IMR-90 (cell line): ENCODE data around the gene GALNT13. TPM values are rescaled to one million over a fixed set of nuclear protein-coding genes. Genes with fewer than 3 reads are reported as not detected.

ENCODE experiments used
- ATAC-seq: fragments of 200-7000 bp; cut with Tn5 transposase; 2 replicates; pipeline ENCODE4 v1.9.1; 2020; ENCODE audit warnings: low read depth, mild to moderate bottlenecking, moderate library complexity
- BruUV-seq: library from RNA; stranded (reverse); fragments of 400-500 nt; replicated peaks from 2 replicates; lab custom pipeline; 2021; lab: Mats Ljungman, UMichigan
- CTCF ChIA-PET: fragments of 300-600 bp; formaldehyde crosslinking; extraction: SDS; loops from one replicate; lab custom pipeline; 2021; ENCODE audit warnings: antibody characterized with exemption; lab: Yijun Ruan, JAX
- POLR2A ChIA-PET: fragments of 300-600 bp; sonication (Branson Sonifier 250); formaldehyde crosslinking; loops from one replicate; lab custom pipeline; 2022; ENCODE audit warnings: antibody characterized with exemption; ENCODE audit not compliant: unreplicated experiment; lab: Charles Lee
- DNase-seq: peaks from one replicate; pipeline ENCODE4 v3.0.0; 2013
- H2AFZ ChIP-seq: replicated peaks from 2 replicates; pipeline ENCODE3; 2013; ENCODE audit warnings: low read length, mild to moderate bottlenecking; ENCODE audit not compliant: poor library complexity
- H2AK5ac ChIP-seq: 2 replicates; pipeline ENCODE4 v1.6.1; 2013; ENCODE audit warnings: low read depth, low read length, inconsistent platforms
- H2AK9ac ChIP-seq: replicated peaks from 2 replicates; pipeline ENCODE3; 2013; ENCODE audit warnings: mild to moderate bottlenecking, low read depth, low read length, moderate library complexity; ENCODE audit not compliant: poor library complexity
- H2BK120ac ChIP-seq: 2 replicates; pipeline ENCODE4 v1.6.1; 2013; ENCODE audit warnings: low read depth, low read length, inconsistent platforms
- H2BK15ac ChIP-seq: 3 replicates; pipeline ENCODE4 v1.6.1; 2013; ENCODE audit warnings: low read depth, low read length, inconsistent platforms
- H2BK20ac ChIP-seq: 2 replicates; pipeline ENCODE4 v1.6.1; 2013; ENCODE audit warnings: low read depth, mild to moderate bottlenecking, inconsistent platforms, low read length, moderate library complexity
- H2BK5ac ChIP-seq: 2 replicates; pipeline ENCODE4 v1.6.1; 2013; ENCODE audit warnings: mild to moderate bottlenecking, low read depth, low read length, inconsistent platforms; ENCODE audit not compliant: poor library complexity, severe bottlenecking
- H3K14ac ChIP-seq: replicated peaks from 2 replicates; pipeline ENCODE4 v1.6.1; 2013; ENCODE audit warnings: low read depth, low read length, inconsistent platforms
- H3K18ac ChIP-seq: 2 replicates; pipeline ENCODE4 v1.6.1; 2013; ENCODE audit warnings: low read depth, low read length, control low read depth
- H3K23ac ChIP-seq: 2 replicates; pipeline ENCODE4 v1.6.1; 2013; ENCODE audit warnings: low read depth, low read length, inconsistent platforms
- H3K27ac ChIP-seq: 2 replicates; pipeline ENCODE4 v1.5.1; 2013; ENCODE audit warnings: mild to moderate bottlenecking, control low read depth, low read length; ENCODE audit not compliant: insufficient read depth
- H3K27me3 ChIP-seq: 2 replicates; pipeline ENCODE4 v1.6.1; 2013; ENCODE audit warnings: low read length; ENCODE audit not compliant: control insufficient read depth, insufficient read depth
- H3K36me3 ChIP-seq: 2 replicates; pipeline ENCODE4 v1.6.1; 2013; ENCODE audit warnings: low read length, mixed read lengths; ENCODE audit not compliant: control insufficient read depth, insufficient read depth
- H3K4ac ChIP-seq: 2 replicates; pipeline ENCODE4 v1.6.1; 2013; ENCODE audit warnings: low read depth, low read length, inconsistent platforms
- H3K4me1 ChIP-seq: 2 replicates; pipeline ENCODE4 v1.6.1; 2013; ENCODE audit warnings: low read length, mixed read lengths; ENCODE audit not compliant: control insufficient read depth, insufficient read depth
- H3K4me2 ChIP-seq: 2 replicates; pipeline ENCODE4 v1.6.1; 2013; ENCODE audit warnings: low read depth, mild to moderate bottlenecking, control low read depth, low read length, moderate library complexity
- H3K4me3 ChIP-seq: 2 replicates; pipeline ENCODE4 v1.5.1; 2013; ENCODE audit warnings: low read depth, mild to moderate bottlenecking, control low read depth, low read length, moderate library complexity; ENCODE audit not compliant: insufficient read depth
- H3K56ac ChIP-seq: 2 replicates; pipeline ENCODE4 v1.6.1; 2013; ENCODE audit warnings: low read length, inconsistent platforms; ENCODE audit not compliant: insufficient read depth; ENCODE audit errors: extremely low read depth
- H3K79me1 ChIP-seq, 2 experiments: 2 replicates each; pipeline ENCODE4 v1.6.1; 2013; ENCODE audit warnings: low read length in 2 of 2, inconsistent platforms in 1 of 2, low read depth in 1 of 2
- H3K9ac ChIP-seq: 2 replicates; pipeline ENCODE4 v1.6.1; 2013; ENCODE audit warnings: low read depth, low read length, control low read depth
- H3K9me1 ChIP-seq: 2 replicates; pipeline ENCODE4 v1.6.1; 2013; ENCODE audit warnings: low read length, inconsistent platforms; ENCODE audit not compliant: insufficient read depth
- H3K9me3 ChIP-seq: 2 replicates; pipeline ENCODE4 v1.6.1; 2013; ENCODE audit warnings: low read length; ENCODE audit not compliant: control insufficient read depth, insufficient read depth
- H4K20me1 ChIP-seq: 2 replicates; pipeline ENCODE4 v1.6.1; 2013; ENCODE audit warnings: low read length, inconsistent platforms; ENCODE audit not compliant: insufficient read depth
- H4K5ac ChIP-seq: 2 replicates; pipeline ENCODE4 v1.6.1; 2013; ENCODE audit warnings: mild to moderate bottlenecking, low read depth, low read length, control low read depth
- H4K8ac ChIP-seq, 2 experiments: 2 replicates each; pipeline ENCODE4 v1.6.1; 2013; ENCODE audit warnings: low read depth in 2 of 2, low read length in 2 of 2, control low read depth in 1 of 2, inconsistent platforms in 1 of 2
- H4K91ac ChIP-seq: 2 replicates; pipeline ENCODE4 v1.6.1; 2013; ENCODE audit warnings: low read depth, low read length, inconsistent platforms; ENCODE audit not compliant: insufficient read depth
- BHLHE40 ChIP-seq: fragments of 150-350 bp; IDR thresholded peaks from 2 replicates; pipeline ENCODE4 v1.6.1; 2016; ENCODE audit warnings: mild to moderate bottlenecking, low read depth, low read length
- CEBPB ChIP-seq: IDR thresholded peaks from 2 replicates; pipeline ENCODE4 v1.6.1; 2012; ENCODE audit warnings: low read depth, low read length, improper control_type of control experiment
- CHD1 ChIP-seq: IDR thresholded peaks from 2 replicates; pipeline ENCODE4 v1.6.1; 2012; ENCODE audit warnings: low read depth, low read length, improper control_type of control experiment
- CTCF ChIP-seq: conservative IDR thresholded peaks from 2 replicates; pipeline ENCODE4 v1.5.1; 2012; ENCODE audit warnings: mild to moderate bottlenecking, low read depth, low read length, improper control_type of control experiment
- ELK1 ChIP-seq: fragments of 150-350 bp; IDR thresholded peaks from 2 replicates; pipeline ENCODE4 v1.6.1; 2016; ENCODE audit warnings: low read depth, mild to moderate bottlenecking, low read length, moderate library complexity, borderline replicate concordance
- FOS ChIP-seq: fragments of 150-350 bp; IDR thresholded peaks from 2 replicates; pipeline ENCODE4 v1.6.1; 2016; ENCODE audit warnings: low read depth, low read length
- MAFK ChIP-seq: IDR thresholded peaks from 2 replicates; pipeline ENCODE4 v1.6.1; 2012; ENCODE audit warnings: low read depth, low read length, improper control_type of control experiment
- MAZ ChIP-seq: IDR thresholded peaks from 2 replicates; pipeline ENCODE4 v1.6.1; 2012; ENCODE audit warnings: low read depth, mild to moderate bottlenecking, low read length, improper control_type of control experiment, moderate library complexity, borderline replicate concordance
- MXI1 ChIP-seq: IDR thresholded peaks from 2 replicates; pipeline ENCODE4 v1.6.1; 2012; ENCODE audit warnings: low read depth, mild to moderate bottlenecking, low read length, moderate library complexity, borderline replicate concordance
- NFE2L2 ChIP-seq: fragments of 150-350 bp; IDR thresholded peaks from 2 replicates; pipeline ENCODE4 v1.6.1; 2016; ENCODE audit warnings: low read depth, mild to moderate bottlenecking, low read length
- POLR2A ChIP-seq: IDR thresholded peaks from 2 replicates; pipeline ENCODE4 v1.6.1; 2012; ENCODE audit warnings: mild to moderate bottlenecking, low read depth, low read length
- RAD21 ChIP-seq: IDR thresholded peaks from 2 replicates; pipeline ENCODE4 v1.6.1; 2012; ENCODE audit warnings: low read length, improper control_type of control experiment
- RCOR1 ChIP-seq: IDR thresholded peaks from 2 replicates; pipeline ENCODE4 v1.6.1; 2012; ENCODE audit warnings: mild to moderate bottlenecking, low read length, improper control_type of control experiment; ENCODE audit not compliant: insufficient replicate concordance
- RFX5 ChIP-seq: IDR thresholded peaks from 2 replicates; pipeline ENCODE4 v1.8.0; 2012; ENCODE audit warnings: low read depth, mild to moderate bottlenecking, low read length, moderate library complexity
- SMC3 ChIP-seq: fragments of 150-350 bp; IDR thresholded peaks from 2 replicates; pipeline ENCODE4 v1.6.1; 2016; ENCODE audit warnings: low read depth, mild to moderate bottlenecking, antibody characterized with exemption, low read length, moderate library complexity
- USF2 ChIP-seq: fragments of 150-350 bp; IDR thresholded peaks from 2 replicates; pipeline ENCODE4 v1.6.1; 2017; ENCODE audit warnings: mild to moderate bottlenecking, antibody characterized with exemption, low read length, low read depth
- dilution Hi-C: fragments of 300-500 bp; cut with HindIII; formaldehyde crosslinking; loops from one replicate; pipeline ENCODE4 v1.14.3; 2018; ENCODE audit warnings: low sequenced_read_pairs; ENCODE audit not compliant: unreplicated experiment
- in situ Hi-C: fragments of 300-500 bp; cut with MboI; formaldehyde crosslinking; loops from 3 replicates; pipeline ENCODE4 v1.14.3; 2019; ENCODE audit warnings: low sequenced_read_pairs, inconsistent platforms, mixed read lengths
- intact Hi-C: fragments of 100-400 bp; cut with micrococcal nuclease; formaldehyde crosslinking; loops from 2 replicates; pipeline ENCODE4 v1.10.0; 2022
- polyA plus RNA-seq, 3 experiments: library from polyadenylated mRNA; depleted of rRNA; stranded (reverse); fragments of >200 nt; gene quantifications; 2 replicates each; pipeline ENCODE4 v1.2.3, GENCODE V29; 2012; ENCODE audit warnings: low replicate concordance in 1 of 3
- total RNA-seq: library from RNA; depleted of rRNA; stranded (reverse); fragments of >200 nt; gene quantifications from 2 replicates; pipeline ENCODE4 v1.2.3, GENCODE V29; 2012

Gene GALNT13
- total and polyA plus RNA-seq, 2 of the 4 experiments (the other 2 are of a cell fraction), result 0.03 TPM; not detected in 1

GRCh38 chr2:153917570-153917969, 45.8 kb downstream of the GALNT13 start:
- Histone ChIP-seq H3K9me3 (peaks cover 14% of the 10 kb centered on the region), H3K18ac (no peak overlapping the region), H3K79me1 (no peaks in the 10 kb centered on the region), H3K14ac (no peak overlapping the region), H3K4me1 (no peaks in the 10 kb centered on the region), H4K20me1 (no peaks in the 10 kb centered on the region), H3K9me1 (no peaks in the 10 kb centered on the region), H2BK120ac (no peak overlapping the region), H4K5ac (no peak overlapping the region), H2BK15ac (no peak overlapping the region), H3K56ac (no peak overlapping the region), H2BK20ac (no peak overlapping the region), H3K27me3 (no peaks in the 10 kb centered on the region), H2BK5ac (no peak overlapping the region), H3K27ac (no peak overlapping the region), H3K4ac (no peak overlapping the region), H3K9ac (no peak overlapping the region), H3K4me2 (no peak overlapping the region), H3K23ac (no peak overlapping the region), H4K8ac (no peak overlapping the region), H2AK9ac (no peak overlapping the region), H2AK5ac (no peak overlapping the region), H3K36me3 (no peaks in the 10 kb centered on the region), H4K91ac (no peak overlapping the region), H2AFZ (no peak overlapping the region), H3K4me3 (no peak overlapping the region)
- CTCF ChIA-PET, result no interaction called here
- dilution Hi-C loops (no loop called here), in situ Hi-C loops (no loop called here), intact Hi-C loops (no loop called here)
- TF ChIP-seq MAFK (no peak), MAZ (no peak), CHD1 (no peak), RAD21 (no peak), ELK1 (no peak), SMC3 (no peak), MXI1 (no peak), POLR2A (no peak), BHLHE40 (no peak), RFX5 (no peak), FOS (no peak), NFE2L2 (no peak), CEBPB (no peak), RCOR1 (no peak), CTCF (no peak), USF2 (no peak)
- no peak for DNase-seq
- ATAC-seq, result no peak
- POLR2A ChIA-PET, result no interaction called here
- BruUV-seq, result no TSS peak
